OCI-LY7 (cell line): ENCODE data around the gene MKKS.

Source experiments
- CTCF ChIP-seq: fragments of 200-600 bp; sonication (generic); conservative IDR thresholded peaks from 2 replicates; pipeline ENCODE4 v1.5.1; 2014; ENCODE audit warnings: mild to moderate bottlenecking, antibody characterized with exemption, low read length, moderate library complexity, mixed read lengths
- EZH2phosphoT487 ChIP-seq: fragments of 200-600 bp; sonication (generic); IDR thresholded peaks from 2 replicates; pipeline ENCODE4 v1.6.1; 2018; ENCODE audit warnings: low read depth, borderline replicate concordance, mild to moderate bottlenecking, mixed run types, antibody characterized with exemption, low read length, moderate library complexity, mixed read lengths

DNA sequence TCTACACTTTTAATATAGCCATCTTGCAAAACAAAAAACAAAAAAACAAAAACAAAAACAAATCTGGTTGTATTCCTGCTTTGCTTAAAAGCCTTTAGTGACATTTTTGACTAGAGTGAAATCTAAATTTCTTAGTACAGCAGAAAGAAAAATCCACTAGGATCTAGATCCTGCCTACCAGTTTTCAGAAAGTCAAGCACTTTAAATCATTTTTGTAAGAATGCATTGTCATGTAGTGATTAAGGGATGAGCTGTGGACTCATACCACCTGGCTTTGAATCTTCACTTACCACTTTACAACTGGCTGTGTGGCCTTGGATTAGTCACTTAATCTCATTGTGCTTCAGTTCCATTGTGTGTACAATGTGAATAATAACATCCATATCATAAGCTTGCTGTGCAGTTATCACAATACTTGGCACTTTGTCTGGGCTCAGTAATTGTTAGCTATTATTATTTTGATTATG is 4.0 kb downstream of the MKKS start:
- TF ChIP-seq CTCF (no peak), EZH2phosphoT487 (no peak)
